HG03066 (cell line): Measurements from ENCODE around the gene MRPL27.
"Not testable (repeated sequence)": the region's sequence is repeated elsewhere in the genome, so short reads cannot be mapped to it uniquely, and the experiment has no call there.

ENCODE experiments used
- ATAC-seq: cut with Tn5 transposase; IDR thresholded peaks from one replicate; pipeline ENCODE4 v1.9.1; 2021; ENCODE audit warnings: low read depth; ENCODE audit not compliant: unreplicated experiment

Gene MRPL27

DNA sequence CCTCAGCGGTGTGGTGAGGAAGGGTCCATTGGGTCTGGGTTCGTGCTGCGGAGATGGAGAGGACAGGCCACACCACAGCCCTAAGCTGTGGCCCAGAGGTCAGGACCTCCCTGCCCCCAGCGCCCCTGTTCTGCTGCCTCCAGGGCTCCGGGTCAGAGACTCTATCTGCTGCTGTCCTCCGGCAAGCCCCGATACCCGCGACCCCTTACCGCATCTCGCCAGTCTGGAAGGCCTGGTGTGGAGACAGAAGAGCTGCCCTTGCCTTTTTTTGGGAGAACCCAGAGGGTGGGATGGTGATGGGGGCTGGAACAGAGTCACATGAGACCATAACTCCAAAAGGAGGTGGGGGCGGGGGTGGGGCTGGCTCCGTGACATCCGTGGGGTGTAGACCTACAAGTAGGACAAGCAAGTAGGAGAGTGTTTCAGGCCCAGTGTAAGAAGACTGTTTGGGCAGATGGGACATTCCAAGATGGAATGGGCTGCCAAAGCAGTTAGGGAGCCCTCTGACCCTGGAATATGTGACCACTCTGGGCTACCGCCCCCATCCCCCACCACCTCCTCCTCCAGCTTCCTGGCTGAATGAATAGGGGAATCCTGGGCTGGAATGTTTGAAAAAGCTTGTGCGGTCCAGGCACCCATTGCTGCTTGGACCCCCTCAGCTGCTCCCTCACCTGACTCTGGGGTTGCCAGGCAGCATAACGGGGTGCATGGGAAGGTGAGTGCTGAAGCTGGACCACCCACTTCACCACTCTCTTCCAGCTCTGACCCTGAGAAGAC, 25.7 kb downstream of the MRPL27 start:
- no peak for ATAC-seq

DNA sequence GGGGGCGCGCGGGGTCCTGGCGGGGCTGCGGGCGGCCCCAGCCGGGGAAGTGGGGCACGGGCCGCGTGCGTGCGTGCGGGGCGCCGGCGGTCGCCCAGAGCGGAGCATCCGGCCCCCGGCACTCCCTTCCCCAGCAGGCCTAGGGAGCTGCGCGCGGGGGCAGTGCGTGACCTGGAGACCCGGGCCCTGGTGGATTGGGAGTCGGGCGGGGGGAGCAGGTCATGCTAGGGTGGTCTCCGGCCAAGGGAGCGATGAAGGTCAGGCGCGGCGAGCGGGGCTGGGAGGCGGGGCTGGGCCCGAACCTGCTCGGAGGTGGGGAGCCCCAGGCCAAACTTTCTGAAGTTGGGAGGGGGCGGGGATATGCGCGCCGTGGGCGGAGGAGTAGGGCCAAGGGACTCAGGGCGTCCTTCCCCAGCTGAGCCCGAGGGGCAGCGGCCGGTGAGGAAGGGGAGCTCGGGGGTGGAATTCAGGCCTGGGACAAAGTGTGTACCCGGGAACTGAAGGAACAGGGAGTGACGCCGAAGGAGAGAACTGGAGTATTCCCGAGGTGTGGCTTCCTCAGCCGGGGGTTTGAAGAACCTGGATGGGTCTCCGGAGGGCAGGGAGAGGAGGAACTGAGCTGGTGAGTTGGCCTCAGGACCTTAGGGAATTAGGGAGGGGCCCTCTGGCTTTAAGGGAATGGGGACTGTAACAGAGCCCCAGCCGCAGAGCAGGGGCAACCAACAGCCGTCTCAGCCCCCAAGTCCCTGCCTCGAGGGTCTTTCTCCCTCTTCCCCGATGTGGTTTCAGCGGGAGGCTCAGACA, 26.5 kb downstream of the MRPL27 start:
- peak; percentile 41 for ATAC-seq

DNA sequence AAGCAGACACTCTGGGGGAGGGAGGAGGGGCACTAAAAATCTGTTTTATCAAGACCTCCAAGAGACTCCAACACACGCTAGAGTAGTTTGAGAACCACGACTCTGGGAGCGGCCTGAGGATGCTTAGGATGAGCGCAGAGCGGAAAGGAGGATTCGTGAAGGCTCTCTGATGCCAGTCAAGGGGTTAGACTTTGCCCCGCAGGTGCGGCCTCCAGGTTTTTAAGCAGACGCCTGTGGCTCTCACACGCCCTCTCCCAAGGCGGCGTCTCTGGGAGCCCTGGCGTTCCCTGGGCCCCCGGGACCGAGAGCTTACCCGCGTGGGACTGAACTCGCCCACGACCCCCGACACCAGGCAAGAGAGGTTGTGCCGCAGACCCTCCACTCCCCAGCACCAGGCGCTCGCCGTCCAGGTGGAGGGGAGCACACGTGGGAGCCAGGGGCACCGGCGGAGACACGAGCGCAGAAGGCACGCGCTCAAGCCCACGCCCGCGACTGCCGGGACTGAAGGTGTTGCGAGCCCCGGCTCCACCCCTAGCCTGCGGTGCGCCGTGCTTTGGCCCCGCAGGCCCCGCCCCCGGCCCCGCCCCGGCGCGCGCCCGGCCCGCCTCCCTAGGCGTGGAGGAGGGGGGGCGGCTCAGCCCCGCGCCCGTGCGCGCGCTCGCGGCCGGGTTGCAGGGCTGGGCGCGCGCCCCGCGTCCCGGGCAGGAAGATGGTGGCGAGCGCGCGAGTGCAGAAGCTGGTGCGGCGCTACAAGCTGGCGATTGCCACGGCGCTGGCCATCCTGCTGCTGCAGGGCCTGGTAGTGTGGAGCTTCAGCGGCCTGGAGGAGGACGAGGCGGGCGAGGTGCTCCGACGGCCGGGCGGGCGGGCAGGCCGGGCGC, 27.3 kb downstream of the MRPL27 start, which contains the start of gene XYLT2:
Gene XYLT2 (plus strand): TSS at position 695 of the 881 bp plus-strand sequence. CDS start 15 bp downstream, at position 710.
- peak; percentile 64 for ATAC-seq

DNA sequence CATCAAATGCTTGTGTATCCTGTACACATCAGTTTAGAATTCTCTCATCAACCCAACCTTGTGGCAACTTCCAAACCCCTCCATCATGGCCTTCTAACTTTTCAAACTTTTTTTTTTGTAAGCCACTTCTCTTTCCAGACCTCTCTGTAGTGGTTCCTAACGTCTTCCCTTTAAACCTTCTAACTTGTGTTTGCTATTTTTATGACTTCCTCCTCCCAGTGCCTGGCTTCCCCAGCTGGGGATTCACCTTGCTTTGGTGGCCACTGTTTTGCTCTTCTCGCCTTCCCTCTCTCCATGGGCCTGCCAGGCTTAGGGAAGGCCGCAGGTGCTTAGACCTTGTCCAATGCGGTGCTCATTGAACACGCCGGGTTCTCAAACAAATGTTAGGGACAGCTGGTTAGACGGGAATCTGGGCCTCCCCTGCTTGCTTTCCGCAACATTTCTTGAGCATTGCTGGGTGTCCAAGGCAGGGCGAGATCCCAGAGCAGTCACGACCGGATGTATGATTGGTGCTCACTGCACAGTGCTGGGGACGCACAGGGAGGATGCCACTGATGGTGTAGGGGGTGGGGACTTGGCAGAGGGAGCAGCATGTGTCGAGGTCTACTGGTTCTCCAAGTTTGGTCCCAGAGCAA, 28.1 kb downstream of the MRPL27 start:
- ATAC-seq: no peak

DNA sequence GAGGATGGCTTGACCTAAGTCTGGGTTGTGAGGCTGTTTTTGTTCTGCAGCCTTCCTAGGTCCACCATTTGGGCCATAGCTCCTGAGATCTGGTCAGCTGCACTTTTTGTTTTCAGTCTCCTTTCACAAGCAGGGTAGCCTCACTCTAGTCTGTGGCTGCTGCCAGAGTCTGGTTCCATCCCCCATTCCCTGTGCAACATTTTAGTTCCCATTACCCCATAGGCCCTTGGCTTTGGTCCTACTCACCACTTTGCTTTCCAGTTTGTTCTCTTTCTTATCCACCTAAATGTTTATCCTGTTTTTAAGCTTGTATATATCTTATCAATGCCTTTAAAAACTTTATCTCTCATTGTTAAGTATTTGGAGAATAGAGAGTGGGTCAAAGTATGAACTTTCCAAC, 33.6 kb downstream of the MRPL27 start:
- ATAC-seq: no peak

DNA sequence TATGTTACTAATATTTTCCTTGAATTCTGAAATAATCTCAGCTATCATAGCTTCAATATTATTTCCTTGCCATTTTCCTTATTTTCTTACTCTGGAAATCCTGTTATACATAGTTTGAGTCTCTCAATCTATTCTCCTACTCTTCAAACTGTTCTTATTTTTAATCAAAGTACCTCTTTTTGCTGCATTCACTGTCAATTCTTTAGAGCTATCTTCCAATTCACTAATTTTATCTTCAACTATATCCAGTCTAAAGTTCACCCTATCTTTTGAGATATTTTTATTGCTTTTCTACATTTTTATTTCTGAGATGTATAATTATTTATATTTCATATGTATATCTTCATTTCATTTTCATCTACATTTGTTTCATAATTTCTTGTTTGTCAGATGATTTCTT, 34.3 kb downstream of the MRPL27 start:
- ATAC-seq: no peak

DNA sequence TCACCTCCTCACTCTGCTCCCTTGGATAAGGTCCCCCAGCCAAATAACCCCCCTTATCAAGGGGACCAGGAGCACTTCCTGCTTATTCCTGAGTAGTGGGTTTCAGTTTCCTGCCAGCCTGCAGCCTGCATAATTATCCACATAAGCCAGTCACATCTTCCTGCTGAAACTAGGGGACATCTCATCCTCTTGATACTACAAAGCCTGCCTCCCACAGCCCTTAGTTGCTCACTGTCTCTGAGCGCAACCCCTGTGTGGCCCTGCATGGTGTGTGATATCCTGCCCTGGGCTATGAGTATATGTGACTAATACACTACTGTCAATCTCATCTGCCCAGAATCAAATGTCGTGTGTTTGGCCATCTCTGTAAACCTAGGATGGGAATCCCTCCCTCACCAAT, 35.0 kb downstream of the MRPL27 start:
- ATAC-seq: no peak

DNA sequence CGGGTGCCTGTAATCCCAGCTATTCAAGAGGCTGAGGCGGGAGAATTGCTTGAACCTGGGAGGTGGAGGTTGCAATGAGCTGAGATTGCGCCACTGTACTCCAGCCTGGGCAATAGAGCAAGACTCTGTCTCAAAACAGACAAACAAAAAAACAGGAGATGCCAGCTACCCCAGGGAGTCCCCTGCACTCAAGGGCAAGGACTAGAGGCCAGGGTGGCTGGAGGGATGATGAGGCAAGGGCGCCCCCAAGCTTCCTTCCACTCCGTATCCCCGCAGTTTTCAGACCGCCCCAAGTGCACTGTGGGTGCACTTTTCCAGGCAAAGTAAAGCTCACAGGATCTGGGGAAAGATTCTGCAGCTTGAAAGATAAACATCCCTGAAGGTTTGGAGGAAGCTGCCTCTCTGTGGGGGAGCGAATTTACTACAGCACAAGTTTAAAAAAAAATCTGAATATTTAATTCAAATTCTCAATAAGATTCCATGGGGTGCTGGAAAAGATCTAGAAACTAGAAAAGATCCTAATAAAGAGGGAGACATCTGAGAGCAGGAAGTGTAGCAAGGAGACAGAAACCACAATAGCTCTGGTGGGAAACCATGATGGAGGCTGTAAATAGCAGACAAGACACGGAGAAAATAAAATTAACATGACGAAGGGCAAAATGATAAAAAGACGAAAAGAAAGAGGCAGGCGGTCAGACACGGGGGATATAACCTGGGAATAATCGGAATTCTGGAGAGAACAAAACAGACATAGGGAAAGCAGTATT, 39.5 kb downstream of the MRPL27 start:
- not testable (repeated sequence) for ATAC-seq

DNA sequence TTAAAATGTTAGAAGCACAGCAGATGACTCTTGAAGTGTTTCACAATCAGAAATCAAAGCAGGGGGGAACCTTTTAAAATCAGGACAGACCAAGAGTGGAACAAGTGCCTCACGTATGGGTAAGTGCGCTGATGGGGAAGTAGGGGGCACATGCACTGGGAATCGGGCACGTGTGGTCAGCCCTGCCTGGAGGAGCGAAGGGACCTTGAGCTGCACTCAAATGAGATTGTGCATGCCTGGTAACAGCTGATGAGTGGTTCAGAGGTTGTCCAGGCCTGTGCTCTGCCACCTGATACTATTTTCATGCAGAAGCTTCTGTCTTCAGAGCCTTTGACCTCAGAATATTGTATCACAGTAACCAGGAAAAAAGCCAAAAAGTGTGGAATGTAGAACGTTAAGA, 40.8 kb downstream of the MRPL27 start:
- ATAC-seq: no peak

DNA sequence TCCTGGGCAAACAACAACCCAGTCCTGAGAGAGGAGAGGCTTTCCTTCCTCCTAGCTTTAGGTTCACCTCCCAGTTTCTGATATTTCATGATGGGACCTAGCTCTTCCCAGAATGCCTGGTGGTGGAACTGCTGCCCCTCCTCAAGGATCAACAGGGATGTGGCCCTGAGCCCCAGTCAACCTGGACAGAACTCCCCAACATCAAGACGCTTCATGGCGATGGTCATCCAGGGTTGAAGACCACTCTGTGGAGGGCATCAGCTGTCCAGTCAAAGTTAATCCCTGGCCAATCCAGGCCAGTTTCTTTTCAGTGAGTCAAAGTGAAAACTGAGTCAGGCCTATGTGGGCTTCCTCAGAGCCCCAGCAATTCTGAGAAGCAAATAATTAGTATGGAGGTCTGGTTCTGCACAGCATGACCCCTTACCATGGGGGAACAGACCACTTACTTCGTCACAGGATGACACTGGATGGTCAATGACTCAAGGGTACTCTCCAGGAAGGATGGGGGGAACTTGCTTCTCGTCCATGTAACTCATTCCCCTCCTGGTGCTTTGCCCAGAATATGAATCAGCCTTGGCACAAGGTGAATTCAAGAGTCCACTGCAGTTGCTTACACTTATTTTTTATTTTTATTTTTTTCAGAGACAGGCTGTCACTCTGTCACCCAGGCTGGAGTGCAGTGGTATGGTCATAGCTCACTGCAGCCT, 41.7 kb downstream of the MRPL27 start:
- ATAC-seq: no peak

DNA sequence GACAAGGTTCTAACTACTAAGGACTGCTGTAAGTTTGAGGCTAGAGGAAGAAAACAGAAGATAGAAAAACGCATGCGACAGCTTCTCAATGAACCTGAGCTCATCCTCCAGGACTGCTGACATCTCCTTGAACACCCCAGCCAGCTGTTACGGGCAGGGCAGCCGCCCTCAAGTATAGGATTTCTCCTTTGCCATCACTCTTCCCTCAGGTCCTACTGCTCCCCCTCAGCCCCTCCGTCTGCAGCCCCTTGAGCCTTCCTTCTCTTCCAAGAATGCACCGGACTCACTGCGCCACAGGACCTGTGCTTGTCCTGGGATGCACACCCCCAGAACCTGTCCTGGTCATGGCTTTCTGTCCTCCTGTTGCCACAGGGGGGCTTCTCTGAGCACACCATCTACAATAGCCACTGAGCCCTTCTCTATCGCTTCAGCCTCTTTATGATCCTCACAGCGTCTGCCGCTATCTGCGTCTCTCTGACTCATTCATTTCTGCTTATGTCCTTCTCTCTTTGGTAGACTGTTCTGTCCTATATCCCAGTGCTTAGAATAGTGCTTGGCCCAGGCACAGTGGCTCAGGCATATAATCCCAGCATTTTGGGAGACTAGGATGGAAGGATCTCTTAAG, 42.7 kb downstream of the MRPL27 start:
- no peak for ATAC-seq

DNA sequence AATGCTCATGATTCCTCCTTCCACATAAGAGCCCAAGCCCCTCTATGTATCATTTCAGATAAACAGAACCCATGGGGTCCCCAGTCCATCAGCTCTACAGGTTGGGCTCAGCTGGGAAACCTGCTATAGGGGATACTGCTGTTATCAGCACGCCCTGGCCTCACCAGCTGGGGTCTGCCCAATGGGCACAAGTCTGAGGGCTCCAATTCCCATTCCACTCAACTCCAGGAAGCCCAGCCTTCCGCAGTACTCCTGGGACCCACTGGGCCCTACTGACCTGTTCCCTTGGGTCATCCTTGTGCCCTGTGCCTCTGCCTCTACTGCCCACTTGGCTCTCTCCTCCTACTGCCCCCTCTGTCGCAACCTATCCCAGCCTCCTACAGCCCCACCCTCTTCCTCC, 43.3 kb downstream of the MRPL27 start:
- no peak for ATAC-seq

DNA sequence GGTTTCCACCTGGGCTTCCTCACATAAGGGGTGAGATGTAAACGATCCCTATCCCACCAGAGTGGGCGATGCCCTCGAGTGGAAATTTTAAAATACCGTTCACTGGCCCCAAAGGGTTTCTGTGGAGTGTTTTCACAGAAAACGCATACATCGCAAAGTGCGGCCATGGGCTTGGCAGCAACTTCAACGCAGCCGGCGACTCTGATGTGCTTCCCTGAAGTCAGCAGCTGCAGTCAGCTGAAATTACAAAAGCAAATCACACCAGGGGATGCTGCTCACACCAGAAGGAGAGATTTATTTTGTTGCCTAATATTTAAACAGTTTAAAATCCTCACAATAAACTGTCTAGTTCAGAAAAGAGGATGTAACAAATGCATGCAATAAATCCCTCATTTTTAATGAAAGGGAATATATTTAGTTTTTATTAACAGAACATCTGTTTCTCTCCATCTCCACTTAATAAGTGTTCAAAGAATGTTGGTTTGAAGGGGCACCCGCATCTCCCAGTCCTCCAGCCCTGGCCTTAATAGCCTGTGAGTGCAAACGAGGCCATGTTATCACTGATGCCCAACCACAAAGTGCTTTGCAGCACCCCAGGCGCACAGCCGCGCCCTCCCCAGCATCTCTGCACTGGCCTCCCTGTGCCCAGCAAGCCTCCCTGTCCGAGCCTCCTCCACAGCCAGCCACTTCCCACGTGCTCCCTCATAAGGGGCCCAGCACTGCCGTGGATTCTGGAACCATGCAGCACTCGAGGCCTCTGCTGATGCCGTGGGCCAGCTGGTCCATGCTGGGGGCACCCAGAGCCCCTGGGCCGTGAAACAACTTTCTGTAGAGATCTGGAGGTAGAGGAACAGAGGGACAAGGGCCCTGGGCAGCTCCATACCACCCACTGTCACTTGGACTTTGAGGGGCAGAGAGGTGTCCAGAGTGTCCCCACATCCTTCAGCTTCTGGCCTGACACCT, 44.3 kb downstream of the MRPL27 start:
- no peak for ATAC-seq

DNA sequence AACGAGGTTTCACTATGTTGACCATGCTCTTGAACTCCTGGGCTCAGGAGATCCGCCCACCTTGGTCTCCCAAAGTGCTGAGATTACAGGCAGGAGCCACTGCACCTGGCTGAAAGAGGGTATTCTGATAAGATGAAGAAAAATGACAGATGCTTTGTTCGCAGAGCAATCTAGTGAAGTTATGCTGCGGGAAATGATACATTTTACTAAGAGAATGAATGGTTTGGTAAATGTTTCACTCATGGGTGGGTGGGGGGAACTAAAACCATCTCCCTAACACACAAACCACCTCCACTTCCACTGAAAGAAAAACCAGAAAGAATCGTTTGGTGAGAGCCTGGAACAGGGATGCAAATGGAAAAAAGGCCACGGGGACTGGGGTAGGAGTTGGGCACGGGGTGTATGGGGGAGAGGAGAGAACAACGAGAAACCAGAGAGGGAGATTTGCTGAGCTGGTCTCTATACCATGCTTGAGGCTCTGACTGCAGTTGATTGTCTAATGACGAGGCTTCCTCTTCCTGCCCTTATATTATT, 46.1 kb downstream of the MRPL27 start:
- ATAC-seq: no peak

DNA sequence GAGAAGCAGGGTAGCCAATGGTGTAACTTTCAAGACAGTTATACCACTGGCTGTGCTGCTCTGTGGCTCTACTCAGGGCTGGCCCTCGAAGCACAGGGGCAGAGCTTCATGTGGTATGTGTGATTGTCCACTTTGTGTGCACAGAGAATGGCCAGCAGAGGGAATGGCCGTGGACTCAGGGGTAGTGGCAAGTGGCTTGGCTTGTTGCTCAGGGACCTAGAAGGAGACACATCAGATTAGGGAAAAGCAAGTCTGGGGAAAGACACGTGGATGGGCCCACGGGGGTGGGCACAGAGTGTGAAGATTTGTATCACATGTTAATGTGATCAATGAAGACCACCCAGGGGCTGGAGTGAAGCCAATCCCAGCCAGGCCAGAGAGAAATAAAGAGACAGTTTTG, 47.1 kb downstream of the MRPL27 start:
- ATAC-seq: no peak

DNA sequence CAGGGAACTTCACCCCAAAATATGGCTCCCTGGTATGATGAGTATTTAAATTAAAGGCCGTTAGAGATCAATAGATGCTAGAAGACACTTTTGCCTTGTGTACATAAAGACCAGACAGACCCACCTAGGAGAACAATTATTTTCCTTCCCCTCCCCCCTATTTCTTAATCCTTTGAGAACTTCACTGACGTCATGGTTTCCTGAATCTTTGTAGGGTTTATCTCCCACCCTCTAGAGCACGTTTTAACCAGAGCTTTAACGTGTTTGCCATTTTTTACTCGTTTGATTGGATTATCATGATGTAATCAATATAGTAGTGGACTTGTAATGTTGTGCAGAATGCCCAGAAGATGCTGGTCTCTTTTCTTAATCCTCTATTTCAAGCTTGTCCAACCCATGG, 49.9 kb downstream of the MRPL27 start:
- ATAC-seq: no peak

DNA sequence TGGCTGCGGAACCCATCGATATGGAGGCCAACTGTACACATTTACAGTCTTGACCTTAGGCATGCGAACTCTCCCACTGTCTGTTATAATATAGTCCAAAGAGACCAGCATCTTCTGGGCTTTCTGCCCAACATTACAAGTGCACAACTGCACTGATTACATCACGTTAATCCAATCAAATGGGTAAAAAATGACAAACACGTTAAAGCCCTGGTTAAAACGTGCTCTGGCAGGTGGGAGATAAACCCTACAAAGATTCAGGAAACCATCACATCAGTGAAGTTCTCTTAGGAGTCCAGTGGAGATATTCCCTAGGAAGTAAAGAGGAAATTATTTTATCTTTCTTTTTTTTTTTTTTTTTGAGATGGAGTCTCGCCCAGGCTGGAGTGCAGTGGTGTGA, 50.7 kb downstream of the MRPL27 start:
- ATAC-seq: no peak
